NCI-H2196 treated with DMSO at 0.1 percent for 48 hours (cell line): ENCODE results near the gene CAPG.
"Not testable (repeated sequence)": the region's sequence is repeated elsewhere in the genome, so short reads cannot be mapped to it uniquely, and the experiment has no call there.

Source experiments
- DNase-seq: peaks from one replicate; lab custom pipeline; 2025; ENCODE audit not compliant: unreplicated experiment; lab: John Stamatoyannopoulos, UW

CAPG gene

GRCh38 chr2:85420536-85421259, 10.5 kb upstream of the CAPG start:
- DNase-seq: peak; percentile 52

- DNase-seq: no peak
Measured at GRCh38 chr2:85419009-85419675, 9.0 kb upstream of the CAPG start.

GRCh38 chr2:85418132-85419008, 8.2 kb upstream of the CAPG start, which contains the start of gene SH2D6:
Gene SH2D6 (plus strand): TSS chr2:85418714. CDS start chr2:85429466, 10,752 bp downstream.
- peak; percentile 50 for DNase-seq

- DNase-seq: no peak
Measured at GRCh38 chr2:85415980-85416650, 5.9 kb upstream of the CAPG start.

GRCh38 chr2:85414761-85415553, 4.8 kb upstream of the CAPG start:
- no peak for DNase-seq

- not testable (repeated sequence) for DNase-seq
Measured at GRCh38 chr2:85414421-85414759, 4.2 kb upstream of the CAPG start.

GRCh38 chr2:85413592-85414420, 3.6 kb upstream of the CAPG start:
- no peak for DNase-seq

GRCh38 chr2:85411405-85411748, 1.2 kb upstream of the CAPG start:
- DNase-seq: no peak

GRCh38 chr2:85410584-85411404, 628 bp upstream of the CAPG start:
- no peak for DNase-seq

GRCh38 chr2:85405201-85406059, 4.7 kb downstream of the CAPG start:
- DNase-seq: no peak

GRCh38 chr2:85401844-85402243, 8.3 kb downstream of the CAPG start:
- DNase-seq: no peak

GRCh38 chr2:85401464-85401805, 8.7 kb downstream of the CAPG start:
- DNase-seq: no peak

- no peak for DNase-seq
Measured at GRCh38 chr2:85400541-85401463, 9.4 kb downstream of the CAPG start.

GRCh38 chr2:85400023-85400422, 10.1 kb downstream of the CAPG start:
- DNase-seq: no peak

GRCh38 chr2:85399183-85399455, 11.0 kb downstream of the CAPG start:
- no peak for DNase-seq

- no peak for DNase-seq
Measured at GRCh38 chr2:85398426-85399182, 11.6 kb downstream of the CAPG start.
